HCT116 (cell line): Measurements from ENCODE around the gene FLNB.

Experiments
- POLR2A ChIP-seq: IDR thresholded peaks from 2 replicates; pipeline ENCODE4 v1.7.0; 2011; ENCODE audit warnings: borderline replicate concordance; ENCODE audit not compliant: insufficient read depth, insufficient read length; ENCODE audit errors: extremely low read depth
- TCF7L2 ChIP-seq: IDR thresholded peaks from 2 replicates; pipeline ENCODE4 v1.7.0; 2011; ENCODE audit warnings: borderline replicate concordance, inconsistent platforms; ENCODE audit not compliant: insufficient read depth, insufficient read length; ENCODE audit errors: extremely low read depth
- TF ChIP-seq, protein P1 (sequence below), 3 experiments: fragments of 200-600 bp in 1 of 3; sonication (generic) in 1 of 3; IDR thresholded peaks in 2 of 3; conservative IDR thresholded peaks in 1 of 3; 2 replicates each; pipeline ENCODE4 v1.5.1; 2012 to 2017; ENCODE audit warnings: low read depth in 2 of 3, low read length in 2 of 3, antibody characterized with exemption in 1 of 3, borderline replicate concordance in 1 of 3, control low read depth in 1 of 3, mild to moderate bottlenecking in 1 of 3, mixed read lengths in 1 of 3, mixed run types in 1 of 3, moderate library complexity in 1 of 3; ENCODE audit not compliant: insufficient read depth in 1 of 3

DNA sequence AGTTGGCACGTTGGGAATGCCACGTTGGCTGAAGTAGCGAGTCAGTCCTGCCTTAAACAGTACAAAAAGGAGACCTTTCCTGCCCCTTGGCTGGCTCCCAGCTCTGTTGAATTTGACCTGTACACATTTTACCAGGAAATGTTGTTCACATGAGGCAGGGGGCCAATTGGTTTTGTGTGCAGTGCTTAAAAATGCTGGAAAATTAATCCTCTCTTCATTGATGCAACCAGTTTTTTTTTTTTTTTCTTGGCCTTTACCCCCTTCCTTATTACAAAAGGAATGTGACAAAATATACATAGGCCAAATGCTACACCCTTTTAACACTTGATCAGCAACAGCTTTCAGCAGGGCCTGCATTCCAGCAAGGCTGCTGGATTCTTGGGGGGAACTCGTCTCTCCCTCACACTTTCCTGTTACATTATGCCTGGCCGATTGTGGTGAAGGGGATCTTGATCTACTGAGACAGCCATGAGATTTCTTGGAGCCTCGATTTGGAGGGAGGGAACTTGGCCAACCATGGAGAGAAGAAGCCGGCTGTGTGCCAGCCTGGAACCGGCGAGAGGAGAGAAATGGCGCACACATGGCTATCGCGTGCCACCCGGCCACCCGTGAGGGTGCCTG is 109.4 kb downstream of the FLNB start:
- TF ChIP-seq TCF7L2: no peak
- TF ChIP-seq POLR2A: no peak
- TF ChIP-seq, protein P1, sequence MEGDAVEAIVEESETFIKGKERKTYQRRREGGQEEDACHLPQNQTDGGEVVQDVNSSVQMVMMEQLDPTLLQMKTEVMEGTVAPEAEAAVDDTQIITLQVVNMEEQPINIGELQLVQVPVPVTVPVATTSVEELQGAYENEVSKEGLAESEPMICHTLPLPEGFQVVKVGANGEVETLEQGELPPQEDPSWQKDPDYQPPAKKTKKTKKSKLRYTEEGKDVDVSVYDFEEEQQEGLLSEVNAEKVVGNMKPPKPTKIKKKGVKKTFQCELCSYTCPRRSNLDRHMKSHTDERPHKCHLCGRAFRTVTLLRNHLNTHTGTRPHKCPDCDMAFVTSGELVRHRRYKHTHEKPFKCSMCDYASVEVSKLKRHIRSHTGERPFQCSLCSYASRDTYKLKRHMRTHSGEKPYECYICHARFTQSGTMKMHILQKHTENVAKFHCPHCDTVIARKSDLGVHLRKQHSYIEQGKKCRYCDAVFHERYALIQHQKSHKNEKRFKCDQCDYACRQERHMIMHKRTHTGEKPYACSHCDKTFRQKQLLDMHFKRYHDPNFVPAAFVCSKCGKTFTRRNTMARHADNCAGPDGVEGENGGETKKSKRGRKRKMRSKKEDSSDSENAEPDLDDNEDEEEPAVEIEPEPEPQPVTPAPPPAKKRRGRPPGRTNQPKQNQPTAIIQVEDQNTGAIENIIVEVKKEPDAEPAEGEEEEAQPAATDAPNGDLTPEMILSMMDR (IDR thresholded peaks at IDR 0.05 in 2 of 3, conservative IDR thresholded peaks at IDR 0.05 in 1 of 3; ENCODE audit: borderline replicate concordance in 1 of 3, insufficient read depth in 1 of 3, low read depth in 2 of 3, low read length in 2 of 3): no peak
